ENCODE results near the gene ZBTB20. TPM values are rescaled to one million over a fixed set of nuclear protein-coding genes. Genes with fewer than 3 reads are reported as not detected.
A peak's percentile ranks its signal among the peaks of the same experiment; 100 is the strongest.

Gene ZBTB20
- total RNA-seq, 1 donor from 2014 or later = 62.4 TPM

GRCh38 chr3:114451051-114451451 is 696.0 kb downstream of the ZBTB20 start:
- DNase-seq (ENCODE audit: low read depth) = no peak

- no peak for DNase-seq (ENCODE audit: low read depth)
These were observed 697.0 kb downstream of the ZBTB20 start for GRCh38 chr3:114450008-114450596.

GRCh38 chr3:114449271-114450007 is 697.6 kb downstream of the ZBTB20 start:
- peak; percentile 40 for DNase-seq (ENCODE audit: low read depth)

- DNase-seq (ENCODE audit: low read depth) = peak; percentile 51
These were observed 699.1 kb downstream of the ZBTB20 start for GRCh38 chr3:114447950-114448479.

GRCh38 chr3:114447545-114447944 is 699.5 kb downstream of the ZBTB20 start:
- no peak for DNase-seq (ENCODE audit: low read depth)

- no peak for DNase-seq (ENCODE audit: low read depth)
These were observed 700.5 kb downstream of the ZBTB20 start for GRCh38 chr3:114446600-114446999.

GRCh38 chr3:114445233-114445632 is 701.9 kb downstream of the ZBTB20 start:
- no peak for DNase-seq (ENCODE audit: low read depth)

- no peak for DNase-seq (ENCODE audit: low read depth)
These were observed 702.9 kb downstream of the ZBTB20 start for GRCh38 chr3:114444216-114444615.

- DNase-seq (ENCODE audit: low read depth) = peak; percentile 85
These were observed 704.8 kb downstream of the ZBTB20 start for GRCh38 chr3:114442246-114442645.

GRCh38 chr3:114441386-114441785 is 705.7 kb downstream of the ZBTB20 start:
- DNase-seq (ENCODE audit: low read depth) = peak; percentile 41

GRCh38 chr3:114440700-114441099 is 706.4 kb downstream of the ZBTB20 start:
- no peak for DNase-seq (ENCODE audit: low read depth)

- DNase-seq (ENCODE audit: low read depth) = no peak
These were observed 707.8 kb downstream of the ZBTB20 start for GRCh38 chr3:114439284-114439683.

GRCh38 chr3:114437897-114438296 is 709.2 kb downstream of the ZBTB20 start:
- no peak for DNase-seq (ENCODE audit: low read depth)

GRCh38 chr3:114436182-114436581 is 710.9 kb downstream of the ZBTB20 start:
- no peak for DNase-seq (ENCODE audit: low read depth)

- no peak for DNase-seq (ENCODE audit: low read depth)
These were observed 711.5 kb downstream of the ZBTB20 start for GRCh38 chr3:114435386-114436115.

GRCh38 chr3:114432310-114432709 is 714.8 kb downstream of the ZBTB20 start:
- DNase-seq (ENCODE audit: low read depth) = no peak

- no peak for DNase-seq (ENCODE audit: low read depth)
These were observed 719.0 kb downstream of the ZBTB20 start for GRCh38 chr3:114428044-114428595.

GRCh38 chr3:114427285-114428043 is 719.6 kb downstream of the ZBTB20 start:
- no peak for DNase-seq (ENCODE audit: low read depth)

- DNase-seq (ENCODE audit: low read depth) = no peak
These were observed 722.8 kb downstream of the ZBTB20 start for GRCh38 chr3:114424337-114424736.

- no peak for DNase-seq (ENCODE audit: low read depth)
These were observed 725.9 kb downstream of the ZBTB20 start for GRCh38 chr3:114421204-114421603.

GRCh38 chr3:114420072-114420471 is 727.0 kb downstream of the ZBTB20 start:
- DNase-seq (ENCODE audit: low read depth) = no peak
